ENCODE results near the gene FBXW7. TPM values are rescaled to one million over a fixed set of nuclear protein-coding genes. Genes with fewer than 3 reads are reported as not detected.
A peak's percentile ranks its signal among the peaks of the same experiment; 100 is the strongest.

Gene FBXW7
- total RNA-seq, 1 experiment from 2014 or later = 23.0 TPM

DNA sequence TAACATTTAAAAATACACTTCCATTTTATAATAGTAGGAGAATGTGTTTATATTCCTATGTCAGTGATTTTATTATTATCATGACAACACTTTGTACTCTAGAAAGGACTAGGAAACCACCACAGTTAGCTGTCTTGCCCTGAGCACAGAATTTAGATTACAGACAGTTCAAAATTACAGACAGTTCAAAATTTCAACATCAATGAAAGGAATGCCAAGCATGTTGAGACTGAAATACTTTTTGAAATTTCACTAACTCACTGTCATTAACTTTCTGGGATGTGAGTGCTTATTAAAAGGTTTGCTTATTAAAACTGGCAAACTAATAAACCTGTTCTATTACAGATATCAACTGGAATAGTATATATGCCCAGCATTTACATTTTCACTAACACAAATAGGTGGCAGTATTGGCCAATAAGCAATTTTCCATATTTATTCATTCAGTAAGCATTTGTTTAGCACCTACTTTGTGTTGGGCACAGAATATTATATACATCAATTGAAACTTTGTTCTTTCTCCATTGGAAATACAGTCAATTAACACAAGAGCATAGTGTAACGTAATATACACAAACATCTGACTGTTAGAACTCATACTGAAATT lies 179.4 kb downstream of the FBXW7 start:
- peaks cover 12% of the 10 kb centered on the region for H3K4me1 Mint-ChIP-seq
- no peak for ATAC-seq
- POLR2A ChIA-PET = no interaction called here

GRCh38 chr4:152352622-152353116 lies 183.2 kb downstream of the FBXW7 start:
- Mint-ChIP-seq H3K36me3 (no peaks in the 10 kb centered on the region), H3K4me3 (peak overlapping the region; percentile 20), H3K9me3 (no peaks in the 10 kb centered on the region), H3K4me1 (peaks cover 15% of the 10 kb centered on the region), H3K27me3 (ENCODE audit: low read depth) (no peaks in the 10 kb centered on the region), H3K27ac (peak overlapping the region; percentile 73)
- ChIA-PET CTCF (no interaction called here), POLR2A (no interaction called here)
- peak; percentile 90 for ATAC-seq
- TF ChIP-seq NFE2L1 (CRISPR knock-in tag; IDR thresholded peaks at IDR 0.05) = no peak
- no peak for TF ChIP-seq ZNF396 (CRISPR knock-in tag; IDR thresholded peaks at IDR 0.05; ENCODE audit: borderline replicate concordance)
- no peak for TF ChIP-seq SMAD4 (CRISPR knock-in tag; IDR thresholded peaks at IDR 0.05)
- TF ChIP-seq IRF2 (CRISPR knock-in tag; IDR thresholded peaks at IDR 0.05; ENCODE audit: borderline replicate concordance, low read depth) = no peak
- no peak for TF ChIP-seq ZNF423 (CRISPR knock-in tag; IDR thresholded peaks at IDR 0.05)
- no peak for TF ChIP-seq ZNF121 (CRISPR knock-in tag; IDR thresholded peaks at IDR 0.05)
- no peak for TF ChIP-seq JAZF1 (CRISPR knock-in tag; IDR thresholded peaks at IDR 0.05)
- no peak for TF ChIP-seq ESRRA (CRISPR knock-in tag; IDR thresholded peaks at IDR 0.05; ENCODE audit: borderline replicate concordance)
- no peak for TF ChIP-seq MAX (CRISPR knock-in tag; IDR thresholded peaks at IDR 0.05)
- TF ChIP-seq RORB (CRISPR knock-in tag; IDR thresholded peaks at IDR 0.05) = no peak
- no peak for TF ChIP-seq ZNF232 (CRISPR knock-in tag; IDR thresholded peaks at IDR 0.05)
- TF ChIP-seq, protein P1, sequence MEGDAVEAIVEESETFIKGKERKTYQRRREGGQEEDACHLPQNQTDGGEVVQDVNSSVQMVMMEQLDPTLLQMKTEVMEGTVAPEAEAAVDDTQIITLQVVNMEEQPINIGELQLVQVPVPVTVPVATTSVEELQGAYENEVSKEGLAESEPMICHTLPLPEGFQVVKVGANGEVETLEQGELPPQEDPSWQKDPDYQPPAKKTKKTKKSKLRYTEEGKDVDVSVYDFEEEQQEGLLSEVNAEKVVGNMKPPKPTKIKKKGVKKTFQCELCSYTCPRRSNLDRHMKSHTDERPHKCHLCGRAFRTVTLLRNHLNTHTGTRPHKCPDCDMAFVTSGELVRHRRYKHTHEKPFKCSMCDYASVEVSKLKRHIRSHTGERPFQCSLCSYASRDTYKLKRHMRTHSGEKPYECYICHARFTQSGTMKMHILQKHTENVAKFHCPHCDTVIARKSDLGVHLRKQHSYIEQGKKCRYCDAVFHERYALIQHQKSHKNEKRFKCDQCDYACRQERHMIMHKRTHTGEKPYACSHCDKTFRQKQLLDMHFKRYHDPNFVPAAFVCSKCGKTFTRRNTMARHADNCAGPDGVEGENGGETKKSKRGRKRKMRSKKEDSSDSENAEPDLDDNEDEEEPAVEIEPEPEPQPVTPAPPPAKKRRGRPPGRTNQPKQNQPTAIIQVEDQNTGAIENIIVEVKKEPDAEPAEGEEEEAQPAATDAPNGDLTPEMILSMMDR (IDR thresholded peaks at IDR 0.05) = no peak
- TF ChIP-seq HMGA2 (CRISPR knock-in tag; IDR thresholded peaks at IDR 0.05) = no peak
- TF ChIP-seq ELF4 (CRISPR knock-in tag; IDR thresholded peaks at IDR 0.05; ENCODE audit: low read depth) = no peak
- TF ChIP-seq CREM (CRISPR knock-in tag; IDR thresholded peaks at IDR 0.05) = no peak
- TF ChIP-seq NFYB (CRISPR knock-in tag; conservative IDR thresholded peaks at IDR 0.05; ENCODE audit: low read depth) = no peak
- DNase-seq (ENCODE audit: low spot score) = no peak

More for the DNA sequence above, 179.4 kb downstream of the FBXW7 start:
- TF ChIP-seq FOXJ3 (CRISPR knock-in tag; IDR thresholded peaks at IDR 0.05; ENCODE audit: borderline replicate concordance) = no peak
- no peak for TF ChIP-seq ZNF416 (CRISPR knock-in tag; IDR thresholded peaks at IDR 0.05)
- TF ChIP-seq E2F4 (CRISPR knock-in tag; IDR thresholded peaks at IDR 0.05; ENCODE audit: borderline replicate concordance, low read depth) = no peak
- no peak for TF ChIP-seq USF1 (CRISPR knock-in tag; IDR thresholded peaks at IDR 0.05)
- TF ChIP-seq, protein P2, sequence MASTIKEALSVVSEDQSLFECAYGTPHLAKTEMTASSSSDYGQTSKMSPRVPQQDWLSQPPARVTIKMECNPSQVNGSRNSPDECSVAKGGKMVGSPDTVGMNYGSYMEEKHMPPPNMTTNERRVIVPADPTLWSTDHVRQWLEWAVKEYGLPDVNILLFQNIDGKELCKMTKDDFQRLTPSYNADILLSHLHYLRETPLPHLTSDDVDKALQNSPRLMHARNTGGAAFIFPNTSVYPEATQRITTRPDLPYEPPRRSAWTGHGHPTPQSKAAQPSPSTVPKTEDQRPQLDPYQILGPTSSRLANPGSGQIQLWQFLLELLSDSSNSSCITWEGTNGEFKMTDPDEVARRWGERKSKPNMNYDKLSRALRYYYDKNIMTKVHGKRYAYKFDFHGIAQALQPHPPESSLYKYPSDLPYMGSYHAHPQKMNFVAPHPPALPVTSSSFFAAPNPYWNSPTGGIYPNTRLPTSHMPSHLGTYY (CRISPR knock-in tag; IDR thresholded peaks at IDR 0.05) = no peak
- no peaks in the 10 kb centered on the region for H3K36me3 Mint-ChIP-seq
- no peak overlapping the region for H3K27ac Mint-ChIP-seq
- H3K9me3 Mint-ChIP-seq = no peaks in the 10 kb centered on the region
- DNase-seq (ENCODE audit: low spot score) = no peak
- H3K4me3 Mint-ChIP-seq = no peak overlapping the region
- CTCF ChIA-PET = interaction anchor here (0.6 kb wide), 1 partner anchor 68 kb away, joined by 4 read pairs; no protein-coding TSS in a partner anchor
- H3K27me3 Mint-ChIP-seq (ENCODE audit: low read depth) = no peaks in the 10 kb centered on the region

Measured in WTC11 (cell line).